ENCODE results near the gene PTPN6. TPM values are rescaled to one million over a fixed set of nuclear protein-coding genes. Genes with fewer than 3 reads are reported as not detected.

The PTPN6 gene
- total and polyA plus RNA-seq, 9 of the 15 experiments (the other 6 are each of a cell fraction or from before 2014, with no cell fraction given), result 1.5 to 5.1 (median 3.9) TPM

DNA sequence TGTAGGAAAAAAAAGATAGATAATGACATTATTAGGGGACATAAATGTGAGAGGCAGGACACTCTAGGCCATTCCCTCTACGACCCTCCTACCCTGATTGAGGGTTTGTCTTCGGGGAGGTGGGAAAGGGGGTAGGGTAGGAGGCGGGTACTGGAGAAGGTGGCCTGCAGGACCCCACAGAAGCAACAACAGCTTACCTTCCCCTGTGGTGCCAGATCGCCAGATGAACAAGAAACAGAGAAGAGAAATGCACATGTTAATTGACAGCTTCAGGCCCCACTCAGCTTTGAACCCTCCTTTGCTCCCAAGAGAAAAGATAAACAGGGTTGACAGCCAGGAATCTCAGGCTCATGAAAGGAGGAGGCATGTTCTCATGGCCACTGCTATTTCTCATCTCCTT is 14.6 kb downstream of the PTPN6 start:
- peaks cover 54 to 67% of the 10 kb centered on the region in 2 experiments for H3K4me1 ChIP-seq (replicated peaks in 1 of 2; ENCODE audit: control insufficient read depth in 2 of 2, insufficient read depth in 2 of 2, low read length in 2 of 2)
- H3K9me3 ChIP-seq (replicated peaks; ENCODE audit: control insufficient read depth, insufficient read depth, low read depth, low read length), result no peaks in the 10 kb centered on the region
- H4K20me1 ChIP-seq (replicated peaks; ENCODE audit: control insufficient read depth, insufficient read depth, low read length), result no peaks in the 10 kb centered on the region
- H3K27ac ChIP-seq (ENCODE audit: extremely low read depth, low read depth, low read length), result peak overlapping the region; percentile 83
- POLR2A ChIA-PET, result interaction anchor here (0.6 to 1.6 kb wide), 5 partner anchors 21 to 139 kb away, joined by 3 to 6 read pairs (median 3); partner anchors contain the start of genes C12orf57 and RNU7-1
- H3K27me3 ChIP-seq (ENCODE audit: control insufficient read depth in 2 of 2, insufficient read depth in 2 of 2, low read length in 2 of 2), result no peaks in the 10 kb centered on the region
- intact Hi-C loops (cut with micrococcal nuclease), result loop anchor here (1.0 to 10.0 kb wide), 2 partner anchors 21 to 219 kb away; partner anchors contain the start of genes C12orf57 and PEX5
- CTCF ChIA-PET (ENCODE audit: low intra/inter-chr PET ratio), result interaction anchor here (1.0 to 2.1 kb wide), 4 partner anchors 19 to 97 kb away, joined by 3 to 12 read pairs (median 5); partner anchors contain the start of gene C12orf57
- peak overlapping the region; percentile 9; the same call in 1 of the 2 replicates for H3K4me2 ChIP-seq (ENCODE audit: insufficient read depth, low read length)
- no peaks in the 10 kb centered on the region for H3K9me1 ChIP-seq (ENCODE audit: control insufficient read depth, insufficient read depth, low read length)
- TF ChIP-seq, protein P1, sequence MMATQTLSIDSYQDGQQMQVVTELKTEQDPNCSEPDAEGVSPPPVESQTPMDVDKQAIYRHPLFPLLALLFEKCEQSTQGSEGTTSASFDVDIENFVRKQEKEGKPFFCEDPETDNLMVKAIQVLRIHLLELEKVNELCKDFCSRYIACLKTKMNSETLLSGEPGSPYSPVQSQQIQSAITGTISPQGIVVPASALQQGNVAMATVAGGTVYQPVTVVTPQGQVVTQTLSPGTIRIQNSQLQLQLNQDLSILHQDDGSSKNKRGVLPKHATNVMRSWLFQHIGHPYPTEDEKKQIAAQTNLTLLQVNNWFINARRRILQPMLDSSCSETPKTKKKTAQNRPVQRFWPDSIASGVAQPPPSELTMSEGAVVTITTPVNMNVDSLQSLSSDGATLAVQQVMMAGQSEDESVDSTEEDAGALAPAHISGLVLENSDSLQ (IDR thresholded peaks at IDR 0.05), result peak; percentile 68
- TF ChIP-seq MEF2D (tag; conservative IDR thresholded peaks at IDR 0.05; ENCODE audit: low read depth), result no peak
- no peak for FAIRE-seq
- DNase-seq (ENCODE audit: extremely low read depth in 1 of 4, low spot score in 3 of 4), result no peak
- H3K4me3 ChIP-seq, result no peak overlapping the region
- no peak for ATAC-seq
- no TSS peak for BruUV-seq (replicated peaks)
- WGBS (ENCODE audit: insufficient coverage, low coverage, missing lambda C conversion rate), result 44% methylated on average over 4 of the region's 4 CpGs
- peaks cover 49% of the 10 kb centered on the region for H3K36me3 ChIP-seq (ENCODE audit: control insufficient read depth, insufficient read depth, low read length)
- peak overlapping the region; percentile 31 to 51; a peak in 3 of 4 replicates for H3K9ac ChIP-seq (ENCODE audit: insufficient read depth in 1 of 2, low read depth in 2 of 2, low read length in 2 of 2)
- peaks cover 46% of the 10 kb centered on the region for H3K79me2 ChIP-seq (ENCODE audit: control insufficient read depth, insufficient read depth, low read length)
- in situ Hi-C loops (cut with MboI), result no loop called here
- H2AFZ ChIP-seq (ENCODE audit: low read depth, low read length), result no peak overlapping the region

DNA sequence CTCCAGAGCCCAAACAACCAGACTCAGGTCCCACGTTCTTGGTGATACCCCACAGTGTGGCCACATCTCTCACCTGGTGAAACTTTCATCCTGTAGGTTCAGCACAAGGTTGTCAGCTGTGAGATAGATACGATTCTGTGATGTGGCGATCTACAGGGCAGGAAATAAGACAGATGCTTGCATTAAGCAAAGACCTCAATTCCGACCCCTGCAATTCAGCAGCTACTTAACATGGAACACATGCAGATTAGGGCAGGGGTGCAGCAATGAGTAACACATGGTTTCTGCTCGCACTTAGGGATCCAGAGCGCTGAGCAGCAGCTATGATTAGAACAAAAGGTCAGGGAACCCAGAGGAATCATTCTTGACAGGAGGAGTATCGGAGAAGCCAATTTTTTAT is 15.2 kb downstream of the PTPN6 start:
- ChIA-PET POLR2A (interaction anchor here (0.6 to 1.6 kb wide), 7 partner anchors 19 to 145 kb away, joined by 3 to 6 read pairs (median 3); partner anchors contain the start of genes C12orf57 and RNU7-1), CTCF (ENCODE audit: low intra/inter-chr PET ratio) (no interaction called here)
- Histone ChIP-seq H3K4me3 (no peak overlapping the region), H4K20me1 (replicated peaks; ENCODE audit: control insufficient read depth, insufficient read depth, low read length) (no peaks in the 10 kb centered on the region), H3K79me2 (ENCODE audit: control insufficient read depth, insufficient read depth, low read length) (peaks cover 46% of the 10 kb centered on the region), H3K9me1 (ENCODE audit: control insufficient read depth, insufficient read depth, low read length) (no peaks in the 10 kb centered on the region), H3K36me3 (ENCODE audit: control insufficient read depth, insufficient read depth, low read length) (peaks cover 49% of the 10 kb centered on the region), H2AFZ (ENCODE audit: low read depth, low read length) (no peak overlapping the region), H3K4me1 (replicated peaks in 1 of 2; ENCODE audit: control insufficient read depth in 2 of 2, insufficient read depth in 2 of 2, low read length in 2 of 2) (peaks cover 47 to 60% of the 10 kb centered on the region in 2 experiments), H3K4me2 (ENCODE audit: insufficient read depth, low read length) (no peak overlapping the region), H3K9me3 (replicated peaks; ENCODE audit: control insufficient read depth, insufficient read depth, low read depth, low read length) (no peaks in the 10 kb centered on the region), H3K27me3 (ENCODE audit: control insufficient read depth in 2 of 2, insufficient read depth in 2 of 2, low read length in 2 of 2) (no peaks in the 10 kb centered on the region), H3K9ac (ENCODE audit: insufficient read depth in 1 of 2, low read depth in 2 of 2, low read length in 2 of 2) (peak overlapping the region in 1 of 2 experiments; percentile 60; a peak in 1 of 4 replicates), H3K27ac (ENCODE audit: extremely low read depth, low read depth, low read length) (no peak overlapping the region; the same call in 2 of the 3 replicates)
- FAIRE-seq (no peak), ATAC-seq (no peak), DNase-seq (ENCODE audit: extremely low read depth in 1 of 4, low spot score in 3 of 4) (no peak)
- WGBS (ENCODE audit: insufficient coverage, low coverage, missing lambda C conversion rate), result 68% methylated on average over 5 of the region's 7 CpGs
- in situ Hi-C loops (cut with MboI), result no loop called here
- BruUV-seq (replicated peaks), result no TSS peak
- TF ChIP-seq, protein P2, sequence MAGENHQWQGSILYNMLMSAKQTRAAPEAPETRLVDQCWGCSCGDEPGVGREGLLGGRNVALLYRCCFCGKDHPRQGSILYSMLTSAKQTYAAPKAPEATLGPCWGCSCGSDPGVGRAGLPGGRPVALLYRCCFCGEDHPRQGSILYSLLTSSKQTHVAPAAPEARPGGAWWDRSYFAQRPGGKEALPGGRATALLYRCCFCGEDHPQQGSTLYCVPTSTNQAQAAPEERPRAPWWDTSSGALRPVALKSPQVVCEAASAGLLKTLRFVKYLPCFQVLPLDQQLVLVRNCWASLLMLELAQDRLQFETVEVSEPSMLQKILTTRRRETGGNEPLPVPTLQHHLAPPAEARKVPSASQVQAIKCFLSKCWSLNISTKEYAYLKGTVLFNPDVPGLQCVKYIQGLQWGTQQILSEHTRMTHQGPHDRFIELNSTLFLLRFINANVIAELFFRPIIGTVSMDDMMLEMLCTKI (IDR thresholded peaks at IDR 0.05; ENCODE audit: partially characterized antibody), result no peak
- no peak for TF ChIP-seq SETDB1 (IDR thresholded peaks at IDR 0.05; ENCODE audit: low read length)
- peak; percentile 24; the same call in 1 of the 2 replicates for TF ChIP-seq POLR2AphosphoS5 (IDR thresholded peaks at IDR 0.05; ENCODE audit: control insufficient read depth, insufficient read depth, low read depth, low read length)
- intact Hi-C loops (cut with micrococcal nuclease), result loop anchor here (10.0 kb wide), 1 partner anchor 218 kb away; the partner anchor contains the start of gene PEX5

Data from K562 (cell line).